Fibroblast of the aortic adventitia (primary cell): Measurements from ENCODE around the gene CSGALNACT2. TPM values are rescaled to one million over a fixed set of nuclear protein-coding genes. Genes with fewer than 3 reads are reported as not detected.

Experiments used
- DNase-seq: peaks from one replicate; pipeline ENCODE4 v3.0.0-alpha.2; 2010; ENCODE audit warnings: low read depth
- H3K4me3 ChIP-seq: 2 replicates; pipeline ENCODE4 v1.5.1; 2011; ENCODE audit warnings: low read depth, mild to moderate bottlenecking, control low read depth, low read length, moderate library complexity
- CTCF ChIP-seq: IDR thresholded peaks from 2 replicates; pipeline ENCODE4 v1.5.1; 2011; ENCODE audit warnings: mild to moderate bottlenecking, low read length, control low read depth, inconsistent platforms; ENCODE audit not compliant: insufficient read depth
- total RNA-seq: library from RNA; depleted of rRNA; stranded (reverse); fragments of >200 nt; gene quantifications from 2 replicates; pipeline ENCODE4 v1.2.3, GENCODE V29; 2012; ENCODE audit warnings: low replicate concordance

Gene CSGALNACT2
- total RNA-seq, 1 donor, result 35.7 TPM

GRCh38 chr10:43192884-43193283 is 54.6 kb downstream of the CSGALNACT2 start:
- TF ChIP-seq CTCF, result no peak
- no peak for DNase-seq
- H3K4me3 ChIP-seq, result no peak overlapping the region

GRCh38 chr10:43193496-43194080 is 55.3 kb downstream of the CSGALNACT2 start:
- TF ChIP-seq CTCF, result no peak
- no peak for DNase-seq
- H3K4me3 ChIP-seq, result no peak overlapping the region

GRCh38 chr10:43194266-43194665 is 56.0 kb downstream of the CSGALNACT2 start:
- no peak overlapping the region for H3K4me3 ChIP-seq
- no peak for TF ChIP-seq CTCF
- no peak for DNase-seq

- no peak for DNase-seq
- TF ChIP-seq CTCF, result no peak
- no peak overlapping the region for H3K4me3 ChIP-seq
Observed at GRCh38 chr10:43194859-43195258, 56.6 kb downstream of the CSGALNACT2 start.

- no peak for TF ChIP-seq CTCF
- no peak overlapping the region for H3K4me3 ChIP-seq
- DNase-seq, result no peak
Observed at GRCh38 chr10:43195557-43195956, 57.3 kb downstream of the CSGALNACT2 start.

- H3K4me3 ChIP-seq, result no peak overlapping the region
- no peak for DNase-seq
- TF ChIP-seq CTCF, result no peak
Observed at GRCh38 chr10:43196131-43196980, 58.1 kb downstream of the CSGALNACT2 start.
